K562 (cell line): ENCODE results near the gene EYA3. TPM values are rescaled to one million over a fixed set of nuclear protein-coding genes. Genes with fewer than 3 reads are reported as not detected.

Experiments used
- ATAC-seq: fragments of 200-7000 bp; cut with Tn5 transposase; 3 replicates; pipeline ENCODE4 v1.9.1; 2020; ENCODE audit warnings: moderate library complexity
- BruUV-seq: library from RNA; stranded (reverse); fragments of 400-500 nt; replicated peaks from 2 replicates; lab custom pipeline; 2021; lab: Mats Ljungman, UMichigan
- CTCF ChIA-PET: fragments of 300-600 bp; formaldehyde crosslinking; extraction: SDS; loops from one replicate; lab custom pipeline; 2021; ENCODE audit warnings: low intra/inter-chr PET ratio; lab: Yijun Ruan, JAX
- POLR2A ChIA-PET: fragments of 300-600, 350-650 bp; sonication (Branson Sonifier 250); formaldehyde crosslinking; extraction: SDS; loops from one replicate; lab custom pipeline; 2021; ENCODE audit warnings: antibody characterized with exemption, inconsistent platforms; lab: Yijun Ruan, JAX
- DNase-seq, 4 experiments: peaks; one replicate each; pipeline versions ENCODE4 v3.0.0 to v3.0.0-alpha.2; 2011 to 2018; ENCODE audit warnings: low spot score in 3 of 4, mixed read lengths in 3 of 4; ENCODE audit errors: extremely low read depth in 1 of 4
- FAIRE-seq: peaks from 2 replicates; lab custom pipeline; 2011; peaks lifted over from hg19 to GRCh38; lab: Jason Lieb, UNC
- H2AFZ ChIP-seq: 2 replicates; pipeline ENCODE4 v1.6.0; 2011; ENCODE audit warnings: low read depth, low read length, control low read depth, inconsistent platforms
- H3K27ac ChIP-seq: fragments of 200-600 bp; 3 replicates; pipeline ENCODE4 v1.8.0; 2011; ENCODE audit warnings: low read depth, mild to moderate bottlenecking, control low read depth, inconsistent platforms, low read length, moderate library complexity, mixed read lengths; ENCODE audit errors: extremely low read depth
- H3K27me3 ChIP-seq, 2 experiments: fragments of 300-600 bp in 1 of 2; 2 replicates in 1 of 2; 3 replicates in 1 of 2; pipeline versions ENCODE4 v1.6.0 to v1.8.0; 2011; ENCODE audit warnings: inconsistent platforms in 2 of 2, low read length in 2 of 2, mild to moderate bottlenecking in 1 of 2, mixed read lengths in 1 of 2, moderate library complexity in 1 of 2; ENCODE audit not compliant: control insufficient read depth in 2 of 2, insufficient read depth in 2 of 2
- H3K36me3 ChIP-seq: fragments of 300-600 bp; 3 replicates; pipeline ENCODE4 v1.8.0; 2011; ENCODE audit warnings: mild to moderate bottlenecking, low read length, inconsistent platforms; ENCODE audit not compliant: control insufficient read depth, insufficient read depth
- H3K4me1 ChIP-seq, 2 experiments: fragments of 200-600 bp in 1 of 2; replicated peaks in 1 of 2; 2 replicates in 1 of 2; 3 replicates in 1 of 2; pipeline versions ENCODE4 v1.5.1 to v1.8.0; 2011; ENCODE audit warnings: inconsistent platforms in 2 of 2, low read length in 2 of 2, mild to moderate bottlenecking in 1 of 2, mixed read lengths in 1 of 2, moderate library complexity in 1 of 2; ENCODE audit not compliant: control insufficient read depth in 2 of 2, insufficient read depth in 2 of 2
- H3K4me2 ChIP-seq: 2 replicates; pipeline ENCODE4 v1.6.1; 2011; ENCODE audit warnings: low read length, control low read depth, inconsistent platforms, mixed read lengths; ENCODE audit not compliant: insufficient read depth
- H3K4me3 ChIP-seq: fragments of 200-600 bp; sonication (generic), shearing (Covaris generic); 2 replicates; pipeline ENCODE4 v1.5.1; 2016; ENCODE audit warnings: control low read depth, inconsistent platforms
- H3K79me2 ChIP-seq: fragments of 200-600 bp; 3 replicates; pipeline ENCODE4 v1.8.0; 2011; ENCODE audit warnings: low read length, inconsistent platforms; ENCODE audit not compliant: control insufficient read depth, insufficient read depth
- H3K9ac ChIP-seq, 2 experiments: 2 replicates each; pipeline versions ENCODE4 v1.6.0 to v1.6.1; 2011; ENCODE audit warnings: low read depth in 2 of 2, low read length in 2 of 2, control low read depth in 1 of 2, inconsistent platforms in 1 of 2, mild to moderate bottlenecking in 1 of 2, mixed read lengths in 1 of 2; ENCODE audit not compliant: insufficient read depth in 1 of 2
- H3K9me1 ChIP-seq: one replicate; pipeline ENCODE4 v1.6.0; 2011; ENCODE audit warnings: inconsistent platforms, mild to moderate bottlenecking, low read length, moderate library complexity; ENCODE audit not compliant: control insufficient read depth, insufficient read depth
- H3K9me3 ChIP-seq: replicated peaks from 2 replicates; pipeline ENCODE4 v1.5.1; 2011; ENCODE audit warnings: low read depth, low read length, inconsistent platforms; ENCODE audit not compliant: control insufficient read depth, insufficient read depth
- H4K20me1 ChIP-seq: replicated peaks from 2 replicates; pipeline ENCODE4 v1.6.1; 2011; ENCODE audit warnings: low read length, inconsistent platforms, mixed read lengths; ENCODE audit not compliant: control insufficient read depth, insufficient read depth
- ARID3B ChIP-seq: fragments of 250-450 bp; sonication (Bioruptor Pico); IDR thresholded peaks from 2 replicates; pipeline ENCODE4 v1.4.0; 2020; ENCODE audit warnings: borderline replicate concordance
- C11orf30 ChIP-seq: fragments of 450-650 bp; IDR thresholded peaks from 2 replicates; pipeline ENCODE4 v1.6.1; 2016; ENCODE audit warnings: low read depth, mild to moderate bottlenecking
- CC2D1A ChIP-seq: fragments of 450-650 bp; IDR thresholded peaks from 2 replicates; pipeline ENCODE4 v1.6.1; 2017; ENCODE audit warnings: mild to moderate bottlenecking
- CEBPB ChIP-seq: fragments of 450-650 bp; IDR thresholded peaks from 2 replicates; pipeline ENCODE4 v1.6.1; 2016; ENCODE audit warnings: missing genetic modification characterization, missing compliant biosample characterization
- EHMT2 ChIP-seq: fragments of 450-650 bp; IDR thresholded peaks from 2 replicates; pipeline ENCODE4 v1.6.1; 2018; ENCODE audit warnings: antibody characterized with exemption
- GMEB1 ChIP-seq: fragments of 250-450 bp; sonication (Bioruptor Pico); IDR thresholded peaks from 2 replicates; pipeline ENCODE4 v1.4.0; 2020; ENCODE audit warnings: mild to moderate bottlenecking
- MAFF ChIP-seq: IDR thresholded peaks from 2 replicates; pipeline ENCODE4 v1.6.1; 2012; ENCODE audit warnings: low read length, improper control_type of control experiment
- MAFG ChIP-seq: fragments of 450-650 bp; conservative IDR thresholded peaks from 2 replicates; pipeline ENCODE4 v1.6.1; 2016; ENCODE audit warnings: missing genetic modification characterization, missing compliant biosample characterization
- MAFK ChIP-seq: IDR thresholded peaks from 2 replicates; pipeline ENCODE4 v1.6.1; 2011; ENCODE audit warnings: low read length, improper control_type of control experiment
- MCM3 ChIP-seq: fragments of 450-650 bp; IDR thresholded peaks from 2 replicates; pipeline ENCODE4 v1.6.1; 2016
- MEF2A ChIP-seq: IDR thresholded peaks from 2 replicates; pipeline ENCODE4 v1.6.1; 2011; ENCODE audit warnings: low read depth, mild to moderate bottlenecking, low read length, moderate library complexity; ENCODE audit not compliant: control insufficient read depth
- POLR3A ChIP-seq: IDR thresholded peaks from 2 replicates; pipeline ENCODE4 v1.6.1; 2011; ENCODE audit warnings: borderline replicate concordance, mild to moderate bottlenecking, moderate library complexity; ENCODE audit not compliant: insufficient read length, insufficient read depth; ENCODE audit errors: extremely low read depth
- ZNF165 ChIP-seq: fragments of 250-450 bp; sonication (Bioruptor Pico); IDR thresholded peaks from 2 replicates; pipeline ENCODE4 v1.4.0; 2020; ENCODE audit warnings: borderline replicate concordance
- ZNF232 ChIP-seq: sonication (generic); formaldehyde crosslinking; IDR thresholded peaks from 2 replicates; pipeline ENCODE4 v1.8.0; 2022; ENCODE audit warnings: mild to moderate bottlenecking, missing genetic modification reagents
- ZNF24 ChIP-seq: fragments of 450-650 bp; IDR thresholded peaks from 2 replicates; pipeline ENCODE4 v1.6.1; 2016
- ZNF316 ChIP-seq: fragments of 450-650 bp; IDR thresholded peaks from 2 replicates; pipeline ENCODE4 v1.6.1; 2016
- WGBS: fragments of 100-300 bp; shearing (Covaris generic); methylation state at CpG from one replicate; pipeline ENCODE4 v1.1.6; 2016; ENCODE audit warnings: low coverage, mixed read lengths; ENCODE audit not compliant: insufficient coverage; ENCODE audit errors: missing lambda C conversion rate; 5-methylcytosine and 5-hydroxymethylcytosine counted together
- in situ Hi-C: fragments of 300-500 bp; cut with MboI; formaldehyde crosslinking; loops from 4 replicates; pipeline ENCODE4 v1.15.0; 2018; ENCODE audit warnings: inconsistent platforms, mixed read lengths
- intact Hi-C: fragments of 100-400 bp; cut with micrococcal nuclease; formaldehyde crosslinking; loops from 2 replicates; pipeline ENCODE4 v1.14.2; 2022
- polyA plus RNA-seq, 8 experiments: library from polyadenylated mRNA; depleted of rRNA in 4 of 8; stranded (reverse) in 5 of 8; unstranded in 3 of 8; fragments of >200 nt; fragmentation: Nextera tagmentation in 2 of 8; fragmentation: Illumina TruSeq in 1 of 8; extraction: Ambion mirVana in 2 of 8; extraction: Trizol in 1 of 8; gene quantifications; 2 replicates each; pipeline versions ENCODE4 v1.2.1 to v1.2.3, GENCODE V29; 2011 to 2014; ENCODE audit warnings: inconsistent platforms in 1 of 8, missing spikeins in 1 of 8
- total RNA-seq, 7 experiments: library from RNA; depleted of rRNA in 6 of 7; stranded (reverse); fragments of >200 nt in 6 of 7; fragmentation: Illumina TruSeq in 2 of 7; extraction: Trizol in 2 of 7; gene quantifications; 2 replicates each; pipeline versions ENCODE4 v1.2.1 to v1.2.3, GENCODE V29; 2011 to 2021; ENCODE audit warnings: low replicate concordance in 1 of 7

The EYA3 gene
- total and polyA plus RNA-seq, 9 of the 15 experiments (the other 6 are each of a cell fraction or from before 2014, with no cell fraction given): 21.7 to 64.0 (median 43.6) TPM

GRCh38 chr1:28044399-28044798, 44.0 kb downstream of the EYA3 start:
- FAIRE-seq: no peak
- Histone ChIP-seq H4K20me1 (no peaks in the 10 kb centered on the region), H3K9me1 (no peaks in the 10 kb centered on the region), H3K27me3 (no peaks in the 10 kb centered on the region), H3K9ac (no peak overlapping the region), H3K4me1 (peaks cover 0 to 2% of the 10 kb centered on the region in 2 experiments; a peak in 2 of 5 replicates), H3K4me3 (no peak overlapping the region), H3K4me2 (no peak overlapping the region), H3K27ac (no peak overlapping the region), H3K9me3 (no peaks in the 10 kb centered on the region), H3K36me3 (peaks cover 63% of the 10 kb centered on the region), H2AFZ (no peak overlapping the region), H3K79me2 (peaks cover 5% of the 10 kb centered on the region; the same call in 1 of the 3 replicates)
- no peak for DNase-seq
- no peak for ATAC-seq
- WGBS: 96% methylated on average over 1 of the region's 1 CpG
- no TSS peak for BruUV-seq
- in situ Hi-C loops: no loop called here
- intact Hi-C loops: no loop called here
- TF ChIP-seq MAFK: peak; percentile 66; the same call in 1 of the 2 replicates
- TF ChIP-seq CC2D1A: no peak
- peak; percentile 68 for TF ChIP-seq MAFF
- TF ChIP-seq MCM3: no peak
- TF ChIP-seq C11orf30: peak; percentile 82
- peak; percentile 62 for TF ChIP-seq MAFG (tag)
- TF ChIP-seq ZNF316: peak; percentile 92
- CTCF ChIA-PET: no interaction called here
- POLR2A ChIA-PET: interaction anchor here (0.9 to 1.3 kb wide), 2 partner anchors 11 to 12 kb away, joined by 3 to 6 read pairs; no protein-coding TSS in a partner anchor

- no peak overlapping the region for H3K27ac ChIP-seq
- H3K27me3 ChIP-seq: no peaks in the 10 kb centered on the region
- peaks cover 5% of the 10 kb centered on the region; the same call in 1 of the 3 replicates for H3K79me2 ChIP-seq
- in situ Hi-C loops: no loop called here
- FAIRE-seq: no peak
- H3K9ac ChIP-seq: no peak overlapping the region
- H3K36me3 ChIP-seq: peaks cover 65% of the 10 kb centered on the region
- ATAC-seq: no peak
- BruUV-seq: no TSS peak
- H3K4me2 ChIP-seq: no peak overlapping the region
- no peak overlapping the region for H3K4me3 ChIP-seq
- DNase-seq: no peak
- intact Hi-C loops: loop anchor here (5.0 kb wide), 1 partner anchor 48 kb away; the partner anchor contains the start of gene EYA3
- ChIA-PET POLR2A (interaction anchor here (0.7 to 1.1 kb wide), 4 partner anchors 13 to 208 kb away, joined by 3 to 5 read pairs (median 3); no protein-coding TSS in a partner anchor), CTCF (no interaction called here)
- H3K9me3 ChIP-seq: no peaks in the 10 kb centered on the region
- WGBS: 36% methylated on average over 2 of the region's 2 CpGs
- no peaks in the 10 kb centered on the region for H4K20me1 ChIP-seq
- H2AFZ ChIP-seq: no peak overlapping the region
- H3K4me1 ChIP-seq: peaks cover 0 to 2% of the 10 kb centered on the region in 2 experiments; a peak in 1 of 5 replicates
- no peaks in the 10 kb centered on the region for H3K9me1 ChIP-seq
- no peak for TF ChIP-seq GMEB1 (CRISPR knock-in tag)
- no peak for TF ChIP-seq CEBPB
- no peak for TF ChIP-seq POLR3A
- no peak for TF ChIP-seq ZNF24
- TF ChIP-seq EHMT2: no peak
- TF ChIP-seq ARID3B (CRISPR knock-in tag): no peak
- no peak for TF ChIP-seq ZNF165 (CRISPR knock-in tag)
- TF ChIP-seq MEF2A: no peak
- no peak for TF ChIP-seq ZNF232 (CRISPR knock-in tag)
Measured at GRCh38 chr1:28039341-28039740, 49.1 kb downstream of the EYA3 start.
